Measurements from ENCODE around the gene PODXL2.

The PODXL2 gene

GRCh38 chr3:127628788-127629466 is at the start of gene PODXL2:
TSS of gene PODXL2 (plus strand) at chr3:127629185. CDS start at chr3:127629220, 35 bp downstream.
- peak in 9 of 10 donors; percentile 25 to 95 (median 56) for DNase-seq
- intact Hi-C loops (cut with DNase I) = no loop called here

DNA sequence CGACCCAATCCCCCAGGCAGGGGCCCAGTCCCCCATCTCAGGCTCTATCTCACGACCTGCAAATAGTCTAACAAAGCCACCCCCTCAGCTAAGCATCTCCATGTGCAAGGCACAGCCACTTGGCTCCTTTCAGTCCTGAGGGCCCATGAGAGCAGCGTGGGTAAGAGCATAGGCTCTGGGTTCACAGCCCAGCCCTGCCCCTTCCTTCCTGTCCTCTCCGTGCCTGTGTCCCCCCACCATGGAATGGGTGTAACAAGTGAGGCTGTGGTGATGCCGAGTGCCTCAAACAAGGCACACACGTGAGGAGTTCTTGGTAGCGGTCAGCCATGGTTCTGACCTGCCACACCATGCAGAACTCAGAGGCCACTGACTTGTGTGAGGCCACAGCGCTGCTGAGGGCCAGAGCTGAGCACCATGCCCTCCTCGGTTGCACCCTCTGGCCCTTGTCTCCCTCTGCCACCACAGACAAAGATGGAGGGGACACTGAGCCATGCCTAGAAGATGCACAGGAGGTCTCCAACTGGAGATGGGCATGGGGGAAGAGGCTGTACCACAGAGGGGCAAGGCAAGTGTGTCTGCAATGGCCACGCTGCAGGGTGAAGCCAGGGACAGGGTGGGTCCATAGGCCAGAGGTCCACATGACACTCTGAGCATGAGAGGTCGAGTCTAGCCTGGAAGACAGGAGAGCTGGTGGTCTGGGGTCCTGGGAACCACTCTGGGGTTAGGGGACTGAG is 48.5 kb upstream of the PODXL2 start:
- peak in 1 of 10 donors; percentile 62 for DNase-seq
- intact Hi-C loops (cut with DNase I) = no loop called here

DNA sequence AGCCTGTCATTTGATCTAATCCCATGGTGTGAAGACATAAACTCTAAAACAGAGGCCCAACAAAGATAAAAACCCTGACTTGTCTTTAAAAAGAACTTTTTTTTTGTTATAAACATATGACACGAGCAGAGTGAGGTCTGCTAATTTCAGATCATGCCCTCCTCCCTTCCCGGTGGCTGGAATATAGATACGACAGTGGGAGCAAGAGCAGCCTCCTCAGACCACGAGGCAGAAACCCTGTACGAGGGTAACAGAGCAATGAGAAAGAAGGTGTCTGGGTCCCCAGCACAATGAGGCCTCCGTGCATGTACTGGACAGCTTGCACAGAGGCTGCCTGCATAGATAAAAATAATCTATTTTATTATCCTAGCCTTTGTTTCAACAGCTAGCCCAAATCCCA is 44.3 kb upstream of the PODXL2 start:
- intact Hi-C loops (cut with DNase I) = no loop called here
- DNase-seq = peak in 1 of 10 donors; percentile 17

DNA sequence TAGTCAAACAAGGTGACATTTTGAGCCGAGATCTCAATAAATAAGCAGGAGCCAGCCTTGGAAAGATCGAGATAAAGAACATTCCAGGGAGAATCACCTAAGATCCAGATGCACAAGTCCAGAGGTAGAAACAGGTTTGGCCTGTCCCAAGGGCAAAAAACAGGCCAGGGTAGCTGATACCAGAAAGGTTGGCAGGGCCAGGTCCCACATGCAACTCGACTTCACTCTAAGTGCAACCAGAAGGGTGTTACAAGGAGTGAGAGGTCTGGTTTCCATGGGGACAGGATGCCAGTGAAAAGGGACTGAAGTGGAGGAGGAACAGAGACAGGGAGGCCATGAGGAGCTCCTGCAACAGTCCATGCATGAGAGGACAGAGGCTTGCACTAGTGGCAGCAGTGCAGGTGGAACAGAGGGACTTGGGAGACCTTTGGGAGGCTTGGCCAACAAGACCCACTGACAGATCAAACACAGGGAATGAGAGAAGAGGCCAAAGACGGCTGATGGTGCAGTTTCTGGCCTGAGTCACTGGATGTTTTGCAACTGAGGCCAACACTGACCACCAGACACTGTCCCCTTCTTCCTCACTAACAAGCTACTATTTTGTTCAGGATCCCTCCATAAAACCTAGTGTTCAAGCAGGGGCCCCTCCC is 43.7 kb upstream of the PODXL2 start:
- intact Hi-C loops (cut with DNase I) = no loop called here
- DNase-seq = no peak

DNA sequence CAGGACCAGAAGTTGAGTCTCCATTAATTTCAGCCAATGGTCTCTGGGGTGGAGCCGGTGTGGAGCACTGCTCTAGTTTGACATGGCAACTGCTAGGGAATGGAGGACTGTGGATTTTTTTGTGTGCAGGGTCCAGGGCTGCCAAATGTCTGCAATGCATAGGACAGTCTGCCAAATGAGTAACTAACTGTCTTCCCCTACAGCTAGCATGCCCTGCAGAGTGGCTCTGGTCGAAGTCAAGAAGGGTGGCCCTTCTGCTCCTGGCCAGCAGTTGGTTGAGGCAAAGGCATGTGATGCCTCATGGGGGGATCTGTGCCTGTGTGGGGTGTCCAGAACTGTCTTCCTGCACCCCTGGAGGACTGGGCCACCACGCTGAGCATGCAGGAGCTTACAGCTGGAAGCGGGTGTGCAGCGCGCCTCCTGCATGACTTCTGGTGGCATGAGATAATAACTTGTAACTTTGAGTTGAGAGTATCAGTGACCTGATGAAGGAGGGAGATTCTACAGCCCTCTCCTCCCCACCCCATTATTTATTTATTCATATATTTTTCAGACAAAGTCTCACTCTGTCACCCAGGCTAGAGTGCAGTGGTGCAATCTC is 43.1 kb upstream of the PODXL2 start:
- intact Hi-C loops (cut with DNase I) = no loop called here
- DNase-seq = peak in 1 of 10 donors; percentile 38

DNA sequence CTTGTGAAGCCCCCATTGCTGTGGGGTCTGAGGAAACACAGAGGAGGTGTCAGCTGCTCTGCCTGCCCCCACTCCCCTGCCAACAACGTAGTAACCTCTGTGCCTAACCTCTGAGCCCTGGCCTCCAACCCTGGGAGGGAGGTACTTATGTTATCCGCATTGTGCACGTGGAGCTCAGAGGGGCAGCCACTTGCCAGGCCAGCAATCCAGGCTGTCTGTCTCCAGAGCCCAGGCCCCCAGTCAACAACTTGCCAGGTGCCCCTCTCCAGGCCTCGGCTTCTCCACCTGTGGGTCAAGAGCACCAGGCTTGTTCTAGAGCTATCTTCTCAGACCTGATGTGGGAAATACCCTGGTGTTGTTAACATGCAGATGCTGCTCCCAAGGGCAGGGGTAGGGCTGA is 41.1 kb upstream of the PODXL2 start:
- DNase-seq = peak in 2 of 10 donors; percentile 52 to 75
- intact Hi-C loops (cut with DNase I) = no loop called here

DNA sequence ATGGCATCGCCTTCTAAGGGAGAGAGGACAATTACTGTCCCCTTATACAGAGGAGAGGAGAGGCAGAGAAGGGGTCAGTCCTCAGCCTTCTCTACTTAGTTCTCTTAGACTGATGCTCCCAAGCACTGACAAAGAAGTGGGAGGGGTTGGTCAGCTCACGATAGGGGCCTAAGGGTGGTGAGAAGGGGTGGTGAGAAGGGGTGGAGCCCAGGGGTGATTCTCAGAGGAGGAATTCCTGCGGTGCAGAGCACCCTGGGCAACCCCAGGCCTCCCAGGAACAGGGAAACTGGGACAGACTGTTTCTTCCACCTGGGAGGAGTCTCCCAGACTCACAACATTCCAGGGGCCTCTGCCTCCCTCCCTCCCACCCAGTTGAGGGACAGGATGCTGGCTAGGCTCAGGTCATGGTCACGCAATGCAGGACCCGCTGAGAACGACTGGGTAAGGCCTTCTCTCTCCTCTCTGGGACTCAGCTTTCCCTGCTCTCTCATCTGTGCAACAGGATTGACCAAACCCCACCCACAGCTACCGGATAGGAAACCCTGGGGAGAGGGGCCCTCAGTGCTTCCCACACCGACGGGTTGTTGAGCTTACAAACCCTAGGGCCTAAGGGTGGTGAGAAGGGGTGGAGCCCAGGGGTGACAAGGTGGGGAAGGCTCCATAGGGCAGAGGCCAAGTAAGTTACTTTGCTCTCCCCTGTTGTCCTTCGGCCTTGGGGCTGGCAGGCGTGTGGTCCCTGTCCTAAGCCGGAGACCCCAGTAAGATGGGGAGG is 40.0 kb upstream of the PODXL2 start:
- DNase-seq = no peak
- intact Hi-C loops (cut with DNase I) = no loop called here

DNA sequence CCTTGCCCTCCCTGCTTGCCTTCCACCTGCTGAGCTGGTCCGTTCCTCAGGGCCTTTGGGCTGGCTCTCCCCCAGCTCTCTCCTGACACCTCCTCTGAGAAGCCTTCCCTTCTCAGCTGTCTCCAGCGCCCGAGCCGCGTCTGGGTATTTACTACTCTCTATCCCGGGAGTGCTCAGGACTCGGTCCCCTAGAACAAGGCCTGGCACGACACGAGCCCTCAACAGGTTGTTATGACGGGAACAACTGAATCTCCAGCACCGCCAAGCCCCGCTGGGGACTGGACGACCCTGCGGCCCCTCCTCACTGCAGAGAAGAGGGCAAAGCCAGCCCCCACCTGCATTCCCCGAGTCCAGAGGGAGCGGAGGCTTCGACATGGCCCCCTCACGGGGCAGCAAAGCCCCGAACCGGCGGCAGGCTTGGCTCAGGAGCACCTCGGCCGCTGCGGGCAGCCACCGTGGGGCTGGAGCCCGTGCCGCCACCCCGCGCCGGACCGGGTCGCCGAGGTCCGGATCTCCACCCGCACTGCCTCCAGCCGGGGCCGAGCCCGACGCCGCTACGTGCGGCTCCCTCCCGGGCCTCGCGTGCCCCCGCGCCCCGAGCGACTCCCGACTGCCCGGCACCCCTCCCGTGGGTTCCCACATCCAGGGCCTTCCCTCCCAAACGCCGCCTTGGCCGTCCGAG is 39.2 kb upstream of the PODXL2 start:
- DNase-seq = peak in 3 of 10 donors; percentile 81 to 85 (median 84)
- intact Hi-C loops (cut with DNase I) = loop anchor here (10.0 kb wide), 1 partner anchor 465 kb away; the partner anchor contains the start of gene SEC61A1

- no peak for DNase-seq
- intact Hi-C loops (cut with DNase I) = loop anchor here (10.0 kb wide), 1 partner anchor 465 kb away; the partner anchor contains the start of gene SEC61A1
These were observed 38.7 kb upstream of the PODXL2 start for GRCh38 chr3:127590282-127590592.

GRCh38 chr3:127590593-127591465 is 38.2 kb upstream of the PODXL2 start, which contains the start of gene TPRA1:
TSS of gene TPRA1 (minus strand) at chr3:127590733. CDS start at chr3:127580146, 10,587 bp downstream.
- peak; percentile 80 to 98 (median 86) for DNase-seq
- intact Hi-C loops (cut with DNase I) = loop anchor here (10.0 kb wide), 1 partner anchor 464 kb away; the partner anchor contains the start of gene SEC61A1

DNA sequence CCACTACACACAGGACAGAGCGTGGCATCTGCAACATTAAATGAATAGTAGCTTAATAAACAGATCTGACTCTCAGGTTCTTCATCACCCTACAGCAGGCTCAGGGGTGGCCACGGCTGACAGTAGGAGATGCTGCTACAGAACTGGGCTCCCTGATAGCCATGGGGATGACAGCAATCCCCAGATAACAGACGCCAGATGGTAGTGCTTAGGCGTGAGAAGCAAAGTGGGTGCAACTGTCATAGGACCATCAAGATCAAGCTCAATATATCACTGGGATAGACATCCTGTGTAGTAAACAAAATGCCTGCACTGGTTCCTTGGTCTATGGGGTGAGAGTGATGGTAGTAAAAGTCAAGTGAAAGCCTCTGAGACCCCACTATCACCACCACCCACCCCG is 35.8 kb upstream of the PODXL2 start:
- DNase-seq = no peak
- intact Hi-C loops (cut with DNase I) = loop anchor here (10.0 kb wide), 1 partner anchor 462 kb away; the partner anchor contains the start of gene SEC61A1

GRCh38 chr3:127595303-127595702 is 33.7 kb upstream of the PODXL2 start:
- peak in 1 of 10 donors; percentile 24 for DNase-seq
- intact Hi-C loops (cut with DNase I) = loop anchor here (10.0 kb wide), 1 partner anchor 459 kb away; the partner anchor contains the start of gene SEC61A1

DNA sequence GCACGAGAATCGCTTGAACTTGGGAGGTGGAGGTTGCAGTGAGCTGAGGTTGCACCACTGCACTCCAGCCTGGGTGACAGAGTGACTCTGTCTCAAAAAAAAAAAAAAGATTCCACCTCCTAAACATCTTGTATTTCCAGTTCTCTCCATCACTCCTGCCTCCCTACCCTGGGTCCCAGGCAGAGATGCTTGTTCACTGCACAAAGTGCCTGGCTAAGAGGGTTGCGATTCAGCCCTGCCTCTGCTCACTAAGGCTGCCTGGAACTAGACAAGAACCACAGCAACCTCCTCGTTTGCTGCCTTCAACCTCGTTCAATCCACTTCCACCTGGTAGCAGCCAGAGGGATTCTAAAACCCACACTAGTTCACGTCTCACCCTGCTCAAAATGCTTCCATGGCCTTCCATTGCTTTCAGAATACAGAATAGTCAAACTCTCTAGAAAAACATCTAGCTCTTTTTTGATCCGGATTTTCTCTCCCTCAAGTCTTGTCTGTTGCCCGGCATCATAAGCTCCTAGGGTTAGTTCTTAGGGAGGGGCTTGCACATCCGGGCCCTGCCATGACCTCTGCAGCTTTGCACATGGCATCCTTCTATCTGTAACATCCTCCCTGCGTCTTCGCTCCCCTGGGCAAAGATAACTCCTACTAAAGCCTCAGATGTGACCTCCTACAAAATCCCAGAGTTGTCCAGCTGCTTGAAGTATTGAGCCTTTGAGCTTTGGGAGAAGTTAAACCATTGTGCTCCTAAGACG is 31.8 kb upstream of the PODXL2 start:
- DNase-seq = no peak
- intact Hi-C loops (cut with DNase I) = loop anchor here (10.0 kb wide), 1 partner anchor 458 kb away; the partner anchor contains the start of gene SEC61A1

GRCh38 chr3:127598841-127599570 is 30.0 kb upstream of the PODXL2 start:
- intact Hi-C loops (cut with DNase I) = loop anchor here (10.0 kb wide), 1 partner anchor 456 kb away; the partner anchor contains the start of gene SEC61A1
- DNase-seq = no peak

DNA sequence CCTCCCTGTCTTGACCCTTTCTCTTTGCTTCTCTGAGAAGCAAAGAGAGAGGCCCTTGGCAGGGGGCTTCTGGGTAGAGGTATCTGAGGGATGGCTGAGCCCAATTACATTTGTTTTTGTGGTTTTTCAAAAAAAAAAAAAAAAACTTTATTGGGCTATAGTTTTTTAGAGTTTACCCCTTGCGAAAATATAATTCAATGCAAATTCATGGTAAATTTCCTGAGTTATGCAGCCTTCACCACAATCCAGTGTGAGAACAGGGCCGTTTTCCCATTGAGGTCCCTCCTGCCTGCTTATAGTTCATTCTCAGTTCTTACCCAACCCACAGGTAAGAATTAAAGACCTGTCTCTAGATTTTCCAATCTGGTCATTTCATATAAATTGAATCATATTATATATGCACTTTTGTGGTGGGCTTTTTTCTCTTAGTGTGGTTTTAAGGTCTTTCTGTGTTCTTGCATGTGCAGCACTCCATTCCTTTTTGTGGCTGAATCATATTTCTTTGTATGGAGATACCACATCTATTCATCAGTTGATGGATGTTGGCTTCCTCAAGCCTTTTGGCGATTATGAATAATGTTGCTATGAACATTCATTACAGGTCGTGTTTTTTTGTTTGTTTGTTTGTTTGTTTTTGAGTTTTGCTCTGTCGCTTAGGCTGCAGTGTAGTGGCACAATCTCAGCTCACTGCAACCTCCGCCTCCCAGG is 28.1 kb upstream of the PODXL2 start:
- no peak for DNase-seq
- intact Hi-C loops (cut with DNase I) = no loop called here

- DNase-seq = no peak
- intact Hi-C loops (cut with DNase I) = no loop called here
These were observed 24.9 kb upstream of the PODXL2 start for GRCh38 chr3:127604035-127604434.

Measured in posterior cingulate gyrus (tissue), 11 donors.